ENCODE data around the gene ATP9B. TPM values are rescaled to one million over a fixed set of nuclear protein-coding genes. Genes with fewer than 3 reads are reported as not detected.

ATP9B gene
- total RNA-seq, 1 experiment from 2014 or later: 8.6 TPM

DNA sequence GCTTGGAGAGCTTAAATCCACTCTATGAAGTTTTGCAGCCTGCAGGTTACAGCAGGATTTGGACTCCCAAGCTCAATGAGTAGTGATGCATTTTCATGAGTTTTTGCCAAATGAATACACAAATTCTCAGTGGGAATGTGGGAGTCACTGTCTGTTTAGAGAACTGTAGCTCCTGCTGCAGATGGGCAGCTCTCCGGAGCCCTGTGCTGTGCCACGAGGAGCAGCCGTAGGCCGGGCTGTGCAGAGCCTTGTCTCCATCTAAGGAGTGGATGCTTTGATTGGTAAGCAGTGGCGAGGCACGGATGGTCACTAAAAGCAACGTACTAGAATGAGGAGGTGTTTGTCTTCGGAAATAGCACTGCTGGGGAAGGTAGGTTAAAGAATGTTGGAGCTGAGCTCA lies 230.5 kb downstream of the ATP9B start:
- intact Hi-C loops (cut with micrococcal nuclease; ENCODE audit: unreplicated experiment): no loop called here
- H3K9me2 ChIP-seq (ENCODE audit: insufficient read depth): no peaks in the 10 kb centered on the region
- no peaks in the 10 kb centered on the region for H3K79me2 ChIP-seq (ENCODE audit: low read depth)
- no peaks in the 10 kb centered on the region for H3K27me3 ChIP-seq (ENCODE audit: insufficient read depth, low read depth)
- ChIA-PET POLR2A (ENCODE audit: unreplicated experiment) (no interaction called here), CTCF (no interaction called here)
- H3K9me3 ChIP-seq (ENCODE audit: insufficient read depth, low read depth): no peaks in the 10 kb centered on the region
- H3F3A ChIP-seq (ENCODE audit: insufficient read depth, low read depth): no peaks in the 10 kb centered on the region
- TF ChIP-seq EZH2 (IDR thresholded peaks at IDR 0.05; ENCODE audit: low read depth): no peak
- TF ChIP-seq, protein P1, sequence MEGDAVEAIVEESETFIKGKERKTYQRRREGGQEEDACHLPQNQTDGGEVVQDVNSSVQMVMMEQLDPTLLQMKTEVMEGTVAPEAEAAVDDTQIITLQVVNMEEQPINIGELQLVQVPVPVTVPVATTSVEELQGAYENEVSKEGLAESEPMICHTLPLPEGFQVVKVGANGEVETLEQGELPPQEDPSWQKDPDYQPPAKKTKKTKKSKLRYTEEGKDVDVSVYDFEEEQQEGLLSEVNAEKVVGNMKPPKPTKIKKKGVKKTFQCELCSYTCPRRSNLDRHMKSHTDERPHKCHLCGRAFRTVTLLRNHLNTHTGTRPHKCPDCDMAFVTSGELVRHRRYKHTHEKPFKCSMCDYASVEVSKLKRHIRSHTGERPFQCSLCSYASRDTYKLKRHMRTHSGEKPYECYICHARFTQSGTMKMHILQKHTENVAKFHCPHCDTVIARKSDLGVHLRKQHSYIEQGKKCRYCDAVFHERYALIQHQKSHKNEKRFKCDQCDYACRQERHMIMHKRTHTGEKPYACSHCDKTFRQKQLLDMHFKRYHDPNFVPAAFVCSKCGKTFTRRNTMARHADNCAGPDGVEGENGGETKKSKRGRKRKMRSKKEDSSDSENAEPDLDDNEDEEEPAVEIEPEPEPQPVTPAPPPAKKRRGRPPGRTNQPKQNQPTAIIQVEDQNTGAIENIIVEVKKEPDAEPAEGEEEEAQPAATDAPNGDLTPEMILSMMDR (conservative IDR thresholded peaks at IDR 0.05): no peak
- no TSS peak for BruUV-seq (replicated peaks)
- H3K4me1 ChIP-seq (replicated peaks; ENCODE audit: insufficient read depth): no peaks in the 10 kb centered on the region
- H3K27ac ChIP-seq: no peak overlapping the region
- H3K4me3 ChIP-seq: no peak overlapping the region
- no peak for DNase-seq
- no peak overlapping the region for H2AFZ ChIP-seq
- H4K20me1 ChIP-seq (ENCODE audit: insufficient read depth): no peaks in the 10 kb centered on the region
- no peaks in the 10 kb centered on the region for H3K36me3 ChIP-seq (ENCODE audit: low read depth)
- H3K4me2 ChIP-seq: no peak overlapping the region

DNA sequence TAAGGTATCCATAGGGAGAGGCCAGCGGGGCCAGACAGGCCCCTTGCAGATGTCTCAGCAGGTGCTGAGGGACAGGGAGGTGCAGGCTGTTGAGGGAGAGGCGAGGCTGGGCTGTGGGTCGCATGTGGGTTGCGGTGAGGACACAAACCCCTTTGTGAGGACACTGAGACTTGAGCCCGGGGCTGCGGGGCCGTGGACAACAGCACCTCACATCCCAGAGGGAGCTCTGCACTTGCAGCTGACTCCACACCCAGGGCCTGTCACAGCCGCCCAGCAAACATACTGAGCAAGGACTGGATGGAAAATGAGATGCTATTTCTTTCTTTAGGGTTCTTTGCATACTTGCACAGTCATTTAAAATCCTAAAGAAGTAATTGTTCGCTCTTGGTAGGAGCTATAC lies 231.2 kb downstream of the ATP9B start:
- Histone ChIP-seq H3K36me3 (ENCODE audit: low read depth) (no peaks in the 10 kb centered on the region), H2AFZ (no peak overlapping the region), H4K20me1 (ENCODE audit: insufficient read depth) (no peaks in the 10 kb centered on the region), H3K27ac (no peak overlapping the region), H3K9me2 (ENCODE audit: insufficient read depth) (no peaks in the 10 kb centered on the region), H3F3A (ENCODE audit: insufficient read depth, low read depth) (no peaks in the 10 kb centered on the region), H3K79me2 (ENCODE audit: low read depth) (no peaks in the 10 kb centered on the region), H3K4me2 (no peak overlapping the region), H3K27me3 (ENCODE audit: insufficient read depth, low read depth) (no peaks in the 10 kb centered on the region), H3K4me3 (no peak overlapping the region), H3K4me1 (replicated peaks; ENCODE audit: insufficient read depth) (no peaks in the 10 kb centered on the region), H3K9me3 (ENCODE audit: insufficient read depth, low read depth) (no peaks in the 10 kb centered on the region)
- intact Hi-C loops (cut with micrococcal nuclease; ENCODE audit: unreplicated experiment): no loop called here
- TF ChIP-seq, protein P1 (conservative IDR thresholded peaks at IDR 0.05): no peak
- TF ChIP-seq EZH2 (IDR thresholded peaks at IDR 0.05; ENCODE audit: low read depth): no peak
- no TSS peak for BruUV-seq (replicated peaks)
- DNase-seq: no peak
- ChIA-PET POLR2A (ENCODE audit: unreplicated experiment) (no interaction called here), CTCF (no interaction called here)

DNA sequence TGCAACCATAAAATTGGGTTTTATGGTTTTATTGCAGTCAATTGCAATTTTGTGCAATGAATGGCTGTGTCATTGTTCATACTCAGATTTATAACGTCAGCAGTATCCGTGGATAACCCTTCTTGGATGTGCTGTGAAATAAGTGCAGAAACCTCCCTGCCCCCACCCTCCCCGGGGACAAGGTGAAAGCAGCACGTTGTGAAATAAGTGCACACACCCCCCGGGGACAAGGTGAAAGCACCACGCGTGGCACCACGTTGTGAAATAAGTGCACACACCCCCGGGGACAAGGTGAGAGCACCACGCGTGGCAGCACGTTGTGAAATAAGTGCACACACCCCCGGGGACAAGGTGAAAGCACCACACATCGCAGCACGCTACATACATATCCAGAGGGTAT lies 232.9 kb downstream of the ATP9B start:
- Histone ChIP-seq H3K4me1 (replicated peaks; ENCODE audit: insufficient read depth) (no peaks in the 10 kb centered on the region), H3K27me3 (ENCODE audit: insufficient read depth, low read depth) (no peaks in the 10 kb centered on the region), H3K79me2 (ENCODE audit: low read depth) (no peaks in the 10 kb centered on the region), H3K4me3 (no peak overlapping the region), H4K20me1 (ENCODE audit: insufficient read depth) (no peaks in the 10 kb centered on the region), H3K27ac (no peak overlapping the region), H2AFZ (no peak overlapping the region), H3F3A (ENCODE audit: insufficient read depth, low read depth) (no peaks in the 10 kb centered on the region), H3K9me3 (ENCODE audit: insufficient read depth, low read depth) (no peaks in the 10 kb centered on the region), H3K36me3 (ENCODE audit: low read depth) (no peaks in the 10 kb centered on the region), H3K9me2 (ENCODE audit: insufficient read depth) (no peaks in the 10 kb centered on the region), H3K4me2 (no peak overlapping the region)
- TF ChIP-seq EZH2 (IDR thresholded peaks at IDR 0.05; ENCODE audit: low read depth): no peak
- TF ChIP-seq, protein P1 (conservative IDR thresholded peaks at IDR 0.05): no peak
- CTCF ChIA-PET: no interaction called here
- BruUV-seq (replicated peaks): no TSS peak
- DNase-seq: no peak
- POLR2A ChIA-PET (ENCODE audit: unreplicated experiment): no interaction called here
- intact Hi-C loops (cut with micrococcal nuclease; ENCODE audit: unreplicated experiment): no loop called here

Data from PC-9 (cell line).